ENCODE results near the gene ZNF26.
"Not testable (repeated sequence)": the region's sequence is repeated elsewhere in the genome, so short reads cannot be mapped to it uniquely, and the experiment has no call there.

The ZNF26 gene, protein sequence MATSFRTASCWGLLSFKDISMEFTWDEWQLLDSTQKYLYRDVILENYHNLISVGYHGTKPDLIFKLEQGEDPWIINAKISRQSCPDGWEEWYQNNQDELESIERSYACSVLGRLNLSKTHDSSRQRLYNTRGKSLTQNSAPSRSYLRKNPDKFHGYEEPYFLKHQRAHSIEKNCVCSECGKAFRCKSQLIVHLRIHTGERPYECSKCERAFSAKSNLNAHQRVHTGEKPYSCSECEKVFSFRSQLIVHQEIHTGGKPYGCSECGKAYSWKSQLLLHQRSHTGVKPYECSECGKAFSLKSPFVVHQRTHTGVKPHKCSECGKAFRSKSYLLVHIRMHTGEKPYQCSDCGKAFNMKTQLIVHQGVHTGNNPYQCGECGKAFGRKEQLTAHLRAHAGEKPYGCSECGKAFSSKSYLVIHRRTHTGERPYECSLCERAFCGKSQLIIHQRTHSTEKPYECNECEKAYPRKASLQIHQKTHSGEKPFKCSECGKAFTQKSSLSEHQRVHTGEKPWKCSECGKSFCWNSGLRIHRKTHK

GRCh38 chr12:132986001-132986884, at the start of gene ZNF26:
Gene ZNF26 (plus strand): TSS chr12:132986367. CDS start chr12:132986841, 474 bp downstream.
- peak; percentile 93 for DNase-seq (ENCODE audit: low spot score)
- TF ChIP-seq CTCF (IDR thresholded peaks at IDR 0.05; ENCODE audit: extremely low read depth, missing control alignments), result no peak

GRCh38 chr12:132936921-132937320, 49.2 kb upstream of the ZNF26 start:
- DNase-seq (ENCODE audit: low spot score), result not testable (repeated sequence)

GRCh38 chr12:132937476-132937875, 48.7 kb upstream of the ZNF26 start:
- DNase-seq (ENCODE audit: low spot score), result no peak

DNA sequence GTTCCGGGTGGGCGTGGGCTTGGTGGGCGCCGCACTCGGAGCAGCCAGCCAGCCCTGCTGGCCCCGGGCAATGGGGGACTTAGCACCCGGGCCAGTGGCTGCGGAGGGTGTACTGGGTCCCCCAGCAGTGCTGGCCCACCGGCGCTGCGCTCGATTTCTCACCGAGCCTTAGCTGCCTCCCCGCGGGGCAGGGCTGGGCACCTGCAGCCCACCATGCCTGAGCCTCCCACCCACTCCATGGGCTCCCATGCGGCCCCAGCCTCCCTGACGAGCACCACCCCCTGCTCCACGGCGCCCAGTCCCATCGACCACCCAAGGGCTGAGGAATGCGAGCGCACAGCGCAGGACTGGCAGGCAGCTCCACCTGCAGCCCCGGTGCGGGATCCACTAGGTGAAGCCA, 47.4 kb upstream of the ZNF26 start:
- DNase-seq (ENCODE audit: low spot score), result not testable (repeated sequence)

More at GRCh38 chr12:132937476-132937875, 48.7 kb upstream of the ZNF26 start:
- no peak for TF ChIP-seq CTCF (IDR thresholded peaks at IDR 0.05; ENCODE audit: extremely low read depth, missing control alignments)

DNA sequence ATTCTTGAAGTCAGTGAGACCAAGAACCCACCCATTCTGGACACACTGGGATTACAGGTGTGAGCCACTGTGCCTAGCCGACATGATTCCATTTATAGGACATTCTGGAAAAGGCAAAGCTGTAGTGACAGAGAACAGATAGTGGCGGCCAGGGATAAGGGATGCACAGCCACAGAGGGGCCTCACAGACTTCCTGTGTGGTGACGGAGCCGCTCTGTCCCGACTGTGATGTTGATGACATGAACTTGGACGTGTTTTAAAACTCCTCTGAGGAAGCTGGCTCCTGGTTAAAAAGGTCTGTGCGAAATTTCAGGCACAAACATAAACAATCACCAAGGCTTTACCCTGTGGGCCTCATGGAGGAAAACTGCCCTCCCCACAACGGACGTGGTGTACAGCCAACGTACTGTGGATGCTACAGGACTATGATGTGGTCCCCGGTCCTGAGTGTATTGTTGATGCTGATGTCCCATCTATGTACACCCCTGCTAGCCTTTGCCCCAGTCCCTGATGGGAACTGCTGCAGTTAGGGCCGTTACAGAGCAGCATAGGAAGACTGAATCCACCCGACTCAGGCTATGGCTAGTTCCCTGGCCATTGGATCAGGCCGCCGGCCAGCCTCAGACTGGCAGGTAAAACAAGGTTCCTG, 46.0 kb upstream of the ZNF26 start:
- no peak for DNase-seq (ENCODE audit: low spot score)
- TF ChIP-seq CTCF (IDR thresholded peaks at IDR 0.05; ENCODE audit: extremely low read depth, missing control alignments), result no peak

- DNase-seq (ENCODE audit: low spot score), result no peak
- no peak for TF ChIP-seq CTCF (IDR thresholded peaks at IDR 0.05; ENCODE audit: extremely low read depth, missing control alignments)
Measured at GRCh38 chr12:132941336-132941954, 44.7 kb upstream of the ZNF26 start.

DNA sequence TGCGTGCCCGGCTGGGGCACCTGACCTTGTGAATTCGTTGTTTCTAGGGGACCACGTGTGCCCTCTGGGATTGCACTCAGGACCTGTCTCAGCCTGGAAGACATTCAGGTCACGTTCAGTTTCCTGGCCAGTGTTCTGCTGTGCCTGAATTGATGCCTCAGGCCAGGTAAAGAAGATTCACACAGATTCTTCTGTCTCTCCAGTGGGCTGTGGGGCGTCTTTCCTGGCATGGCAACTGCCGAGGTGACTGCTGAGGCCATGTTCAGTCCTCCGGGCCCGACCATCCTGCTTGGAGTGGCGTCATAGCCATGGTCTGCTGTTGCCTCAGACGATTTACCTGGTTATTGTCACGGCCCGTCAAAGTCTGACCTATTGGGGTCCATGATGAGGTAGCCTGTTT, 43.6 kb upstream of the ZNF26 start:
- DNase-seq (ENCODE audit: low spot score), result no peak
- no peak for TF ChIP-seq CTCF (IDR thresholded peaks at IDR 0.05; ENCODE audit: extremely low read depth, missing control alignments)

Measured in GM20000 (cell line).